NCI-H2081 treated with DMSO at 0.1 percent for 48 hours (cell line): Measurements from ENCODE around the gene IQSEC1.

Experiments used
- DNase-seq: peaks from one replicate; lab custom pipeline; 2025; lab: John Stamatoyannopoulos, UW

The IQSEC1 gene

DNA sequence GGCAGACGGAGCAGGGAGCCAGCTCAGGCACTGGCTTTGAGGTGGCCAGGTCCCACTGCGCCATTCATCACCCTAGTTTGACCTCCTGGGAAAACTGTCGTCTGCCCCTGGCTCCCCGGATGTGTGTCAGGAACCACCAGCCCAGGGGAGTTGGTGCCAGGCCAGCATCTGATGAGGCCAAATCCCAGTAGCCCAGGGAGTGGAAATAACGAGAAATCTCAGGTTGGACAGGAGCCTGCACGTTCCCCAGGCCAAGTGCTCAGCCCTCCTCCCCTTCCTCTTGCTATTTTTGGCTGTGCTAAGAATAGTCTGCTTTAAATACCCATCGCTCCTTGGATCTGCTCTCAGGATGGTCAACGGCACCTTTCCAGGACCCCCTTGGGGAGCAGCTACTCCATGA, 138.8 kb downstream of the IQSEC1 start:
- DNase-seq: no peak

DNA sequence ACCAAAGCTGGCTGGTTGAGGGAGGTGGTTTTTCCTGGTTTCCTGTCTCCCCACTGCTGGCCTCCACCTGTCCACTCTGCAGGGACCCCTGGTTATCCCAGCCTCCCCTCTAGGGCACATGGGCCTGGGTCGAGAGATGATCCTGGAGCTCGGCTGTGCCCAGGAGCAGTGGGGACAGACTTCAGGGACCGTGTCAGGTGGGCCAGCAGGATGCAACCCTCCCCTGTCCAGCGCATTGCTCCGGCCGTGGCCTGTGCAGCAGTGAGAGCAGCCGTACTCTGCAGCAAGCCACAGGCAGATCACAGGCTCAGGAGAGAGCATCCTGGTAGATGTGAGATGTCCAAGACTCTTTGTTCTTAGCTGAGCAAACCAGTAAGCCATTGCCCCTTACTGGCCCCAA, 139.3 kb downstream of the IQSEC1 start:
- DNase-seq: no peak

DNA sequence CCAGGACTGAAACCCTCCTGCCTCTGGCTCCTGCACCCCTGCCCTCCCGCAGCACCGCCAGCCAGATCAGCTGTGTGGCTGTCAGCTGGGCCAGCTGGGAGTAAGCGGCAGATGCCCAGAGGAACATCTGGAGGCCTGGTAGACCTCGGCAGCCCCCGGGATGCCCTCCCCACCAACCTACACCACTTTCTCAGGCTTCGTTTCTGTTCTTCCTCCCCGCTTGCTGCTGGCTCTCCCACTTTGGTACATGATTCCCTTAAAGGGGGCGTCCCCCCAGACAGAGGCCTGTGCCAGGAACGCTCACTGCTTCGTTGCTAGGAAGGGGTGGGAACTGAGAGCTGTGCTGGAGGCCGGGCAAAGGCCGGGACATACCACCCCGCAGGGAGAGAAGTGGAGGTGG, 140.5 kb downstream of the IQSEC1 start:
- DNase-seq: no peak

DNA sequence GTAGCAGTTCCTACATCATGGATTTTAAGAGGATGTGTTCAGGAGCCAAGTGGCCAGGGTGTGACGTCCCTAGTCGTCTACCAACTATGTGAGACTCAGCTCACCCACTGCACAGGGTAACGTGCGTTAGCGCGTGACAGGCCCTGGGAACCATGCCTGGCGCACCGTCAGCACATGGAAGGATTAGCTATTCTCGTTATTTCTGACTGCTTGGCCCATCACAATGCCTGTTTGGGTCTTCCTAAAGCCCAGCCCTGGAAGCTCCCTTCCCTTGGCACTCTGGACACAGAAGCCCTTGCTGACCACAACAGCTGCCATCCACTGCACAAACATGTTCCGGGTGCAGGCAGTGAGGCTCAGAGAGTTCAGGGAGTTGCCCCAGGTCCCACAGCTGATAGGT, 140.9 kb downstream of the IQSEC1 start:
- DNase-seq: no peak

DNA sequence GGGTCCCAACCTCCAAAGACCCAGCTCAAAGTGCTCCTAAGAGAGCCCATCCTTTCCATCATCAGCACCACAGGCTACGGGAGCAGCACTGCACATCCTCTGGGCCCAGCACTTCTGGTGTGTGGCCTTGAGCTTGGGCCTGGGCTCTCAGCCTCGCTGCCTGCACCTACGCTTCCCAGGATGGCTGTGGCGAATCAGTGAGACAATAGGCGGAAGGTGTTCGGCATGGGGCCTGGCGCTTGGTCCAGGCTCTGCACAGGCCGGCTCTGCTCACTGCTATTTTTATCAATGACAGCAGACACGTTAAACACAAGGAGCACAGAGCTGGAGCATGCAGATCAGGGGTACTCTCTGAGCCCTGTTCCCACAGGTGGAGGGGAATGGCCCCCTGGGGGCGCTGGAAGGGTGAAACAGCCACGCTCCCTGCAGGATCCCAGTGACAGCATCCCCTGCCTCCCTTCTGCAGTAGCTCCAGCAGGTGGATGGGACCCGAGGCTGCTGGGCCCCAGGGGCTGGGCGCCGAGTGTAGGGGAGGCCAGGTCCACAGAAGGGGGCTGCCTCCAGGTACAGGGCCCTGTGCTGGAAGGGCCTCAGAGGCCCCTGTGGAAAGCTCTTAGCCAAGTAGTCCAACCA, 141.8 kb downstream of the IQSEC1 start:
- DNase-seq: no peak

DNA sequence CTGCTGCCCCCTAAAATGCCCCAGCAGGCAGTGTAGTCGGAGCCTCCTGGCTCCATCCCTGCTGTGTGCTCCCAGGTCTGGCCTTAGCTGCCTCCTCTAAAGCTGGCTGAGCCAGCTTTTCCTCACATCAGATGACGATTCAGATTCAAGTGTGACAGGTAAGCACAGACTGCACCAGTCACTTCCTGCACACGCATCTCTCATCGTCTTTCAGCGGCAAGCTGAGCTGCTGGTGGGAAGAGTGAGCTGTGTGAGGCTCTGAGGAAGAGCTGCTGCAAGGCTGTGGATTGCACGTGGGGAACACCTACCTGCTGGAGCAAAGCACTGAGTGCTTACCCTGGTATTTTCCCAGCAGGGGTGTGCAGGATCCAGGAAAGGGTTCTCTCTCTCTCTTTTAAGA, 143.4 kb downstream of the IQSEC1 start:
- no peak for DNase-seq

GRCh38 chr3:12926660-12927059, 146.6 kb downstream of the IQSEC1 start:
- DNase-seq: no peak

GRCh38 chr3:12925648-12926047, 147.6 kb downstream of the IQSEC1 start:
- DNase-seq: no peak

DNA sequence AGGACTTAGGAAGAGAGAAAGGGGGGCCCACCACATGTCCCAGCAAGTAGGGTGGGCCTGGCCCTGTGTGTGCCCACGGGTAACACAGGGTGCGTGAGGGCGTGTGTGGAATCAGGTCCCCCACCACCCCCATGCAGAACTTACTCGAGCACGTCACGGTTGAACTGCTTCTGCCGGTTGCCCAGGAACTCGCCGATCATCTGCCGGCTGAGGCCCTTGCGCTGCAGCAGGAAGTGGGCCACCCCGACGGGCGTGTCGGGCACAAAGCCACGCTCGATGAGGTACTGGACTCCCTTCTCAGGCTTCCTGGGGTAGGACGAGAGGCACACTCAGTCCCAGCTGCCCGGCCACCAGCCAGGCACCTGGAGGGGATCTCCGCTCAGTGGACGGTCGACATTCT, 148.8 kb downstream of the IQSEC1 start:
- no peak for DNase-seq

GRCh38 chr3:12922881-12923431, 150.3 kb downstream of the IQSEC1 start:
- DNase-seq: no peak

GRCh38 chr3:12922306-12922705, 150.9 kb downstream of the IQSEC1 start:
- DNase-seq: no peak

GRCh38 chr3:12921736-12922135, 151.5 kb downstream of the IQSEC1 start:
- DNase-seq: no peak

DNA sequence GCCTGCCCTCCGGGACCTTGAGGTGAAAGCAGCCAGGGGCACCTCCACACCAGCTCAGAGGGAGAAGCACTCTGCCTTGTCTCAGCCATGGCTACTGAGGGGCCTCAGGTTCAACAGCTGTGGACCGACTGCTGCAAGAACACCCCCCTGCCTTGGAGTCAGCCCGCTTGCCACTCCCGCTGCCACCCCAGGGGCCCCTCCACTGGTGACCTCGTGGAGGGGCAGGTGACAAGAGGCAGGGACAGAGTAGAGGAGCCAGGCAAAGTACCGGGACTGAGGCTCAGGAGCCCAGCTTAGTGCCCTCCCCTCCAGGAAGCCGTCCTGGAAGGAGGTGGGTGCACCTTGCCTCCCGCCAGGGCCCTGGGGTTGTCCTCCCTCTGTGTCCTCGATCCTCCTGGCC, 152.3 kb downstream of the IQSEC1 start:
- DNase-seq: no peak

- DNase-seq: no peak
These were observed 154.0 kb downstream of the IQSEC1 start for GRCh38 chr3:12919205-12919604.

GRCh38 chr3:12918231-12918630, 155.0 kb downstream of the IQSEC1 start:
- no peak for DNase-seq

DNA sequence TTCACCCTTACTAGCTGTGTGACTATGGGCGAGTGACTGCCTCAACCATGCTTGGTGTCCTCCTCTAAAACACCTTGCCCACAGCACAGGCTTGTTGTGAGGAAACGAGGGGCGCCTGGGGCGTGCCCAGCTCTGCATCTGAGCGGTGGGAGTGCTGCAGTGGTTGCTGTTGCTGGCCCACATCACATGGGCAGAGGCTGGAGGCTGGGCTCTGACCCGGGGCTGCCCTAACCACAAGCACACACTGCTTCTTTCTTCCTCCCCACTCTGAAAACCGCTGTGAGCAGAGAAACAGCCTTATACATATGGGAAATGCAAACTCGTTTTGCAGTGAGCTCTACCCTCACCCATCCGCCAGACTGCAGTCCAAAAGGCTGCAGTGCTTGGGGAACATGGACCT, 157.1 kb downstream of the IQSEC1 start:
- no peak for DNase-seq

DNA sequence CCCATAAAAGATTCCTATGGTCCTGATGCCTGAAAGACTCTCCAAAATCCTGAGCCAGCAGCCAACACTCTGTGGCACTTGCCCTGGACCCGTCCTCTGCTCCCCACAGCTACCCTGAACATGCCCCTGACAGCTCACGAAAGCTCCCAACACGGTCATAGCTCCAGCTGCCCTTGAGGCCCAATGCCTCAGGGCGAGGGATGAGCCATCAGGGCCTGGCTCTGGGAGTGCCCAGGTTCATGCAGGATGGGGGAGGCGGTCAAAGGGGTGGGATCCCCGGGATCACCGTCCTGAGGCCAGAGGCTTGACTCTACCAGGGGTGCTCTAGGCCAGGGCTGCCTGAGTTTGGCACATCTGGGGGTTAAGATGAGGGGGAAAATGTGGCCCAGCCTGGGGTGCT, 159.1 kb downstream of the IQSEC1 start:
- no peak for DNase-seq

- no peak for DNase-seq
These were observed 161.3 kb downstream of the IQSEC1 start for GRCh38 chr3:12911881-12912415.

- no peak for DNase-seq
These were observed 162.7 kb downstream of the IQSEC1 start for GRCh38 chr3:12910356-12911099.

DNA sequence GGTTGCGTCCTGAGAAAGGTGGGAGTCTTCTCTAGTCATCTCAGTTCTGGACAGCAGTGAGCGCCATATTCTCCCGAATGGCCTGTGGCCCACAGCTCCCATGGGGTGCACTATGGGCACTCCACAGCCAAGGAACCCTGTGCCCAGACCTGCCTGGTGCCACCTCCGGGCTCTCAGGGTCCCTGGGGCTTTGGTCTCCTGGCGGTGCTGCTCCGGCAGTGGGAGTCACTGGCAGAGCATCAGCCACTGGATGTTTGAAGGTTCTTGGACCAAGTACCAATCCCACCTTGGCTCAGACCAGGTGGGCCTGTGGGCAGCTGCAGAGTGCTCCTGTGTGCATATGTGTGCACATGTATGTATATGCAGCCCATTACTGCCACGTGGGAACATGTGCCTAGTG, 163.5 kb downstream of the IQSEC1 start:
- no peak for DNase-seq

- DNase-seq: no peak
These were observed 164.4 kb downstream of the IQSEC1 start for GRCh38 chr3:12908859-12909258.

- DNase-seq: no peak
These were observed 165.0 kb downstream of the IQSEC1 start for GRCh38 chr3:12908136-12908730.

- no peak for DNase-seq
These were observed 165.5 kb downstream of the IQSEC1 start for GRCh38 chr3:12907729-12908128.
